ENCODE data around the gene LIN7B.

- TF ChIP-seq CTCF (IDR thresholded peaks at IDR 0.05) (no peak), POLR2A (IDR thresholded peaks at IDR 0.05) (no peak), EP300 (IDR thresholded peaks at IDR 0.05) (no peak)
Measured at GRCh38 chr19:49167857-49168409, 53.8 kb downstream of the LIN7B start.

Data from tibial nerve (tissue), 4 donors.